ENCODE measurements around the gene FUT7.
"Not testable (repeated sequence)": the region's sequence is repeated elsewhere in the genome, so short reads cannot be mapped to it uniquely, and the experiment has no call there.

FUT7 gene

GRCh38 chr9:137065336-137065967 lies 33.6 kb upstream of the FUT7 start:
- DNase-seq: no peak

GRCh38 chr9:137064880-137065164 lies 32.9 kb upstream of the FUT7 start:
- no peak for DNase-seq

- peak; percentile 37 for DNase-seq
These were observed 32.4 kb upstream of the FUT7 start for GRCh38 chr9:137064027-137064879.

GRCh38 chr9:137063311-137064026 lies 31.6 kb upstream of the FUT7 start:
- DNase-seq: no peak

- DNase-seq: not testable (repeated sequence)
These were observed 30.9 kb upstream of the FUT7 start for GRCh38 chr9:137062798-137063197.

- no peak for DNase-seq
These were observed 30.5 kb upstream of the FUT7 start for GRCh38 chr9:137062384-137062783.

- no peak for DNase-seq
These were observed 26.8 kb upstream of the FUT7 start for GRCh38 chr9:137058521-137059234.

GRCh38 chr9:137057545-137057944 lies 25.7 kb upstream of the FUT7 start:
- no peak for DNase-seq

- no peak for DNase-seq
These were observed 25.0 kb upstream of the FUT7 start for GRCh38 chr9:137056739-137057415.

- no peak for DNase-seq
These were observed 23.8 kb upstream of the FUT7 start for GRCh38 chr9:137055385-137056364.

GRCh38 chr9:137054932-137055384 lies 23.1 kb upstream of the FUT7 start:
- no peak for DNase-seq

- DNase-seq: no peak
These were observed 22.4 kb upstream of the FUT7 start, which contains the start of gene ENTPD2 for GRCh38 chr9:137053944-137054931. Gene ENTPD2, minus strand, starts transcription at chr9:137054061. Its CDS starts 64 bp downstream, at chr9:137053997.

GRCh38 chr9:137052998-137053943 lies 21.4 kb upstream of the FUT7 start:
- no peak for DNase-seq

GRCh38 chr9:137052293-137052692 lies 20.4 kb upstream of the FUT7 start:
- no peak for DNase-seq

- no peak for DNase-seq
These were observed 19.3 kb upstream of the FUT7 start for GRCh38 chr9:137051145-137051724.

GRCh38 chr9:137050570-137050969 lies 18.7 kb upstream of the FUT7 start:
- DNase-seq: no peak

GRCh38 chr9:137049544-137050449 lies 17.9 kb upstream of the FUT7 start:
- peak; percentile 33 for DNase-seq
